Activated effector memory CD4-positive, alpha-beta T cell treated with Interleukin-2 at 50 U/mL for 16 hours (primary cell): ENCODE results near the gene TARP.
A peak's percentile ranks its signal among the peaks of the same experiment; 100 is the strongest.
"Not testable (repeated sequence)": the region's sequence is repeated elsewhere in the genome, so short reads cannot be mapped to it uniquely, and the experiment has no call there.

Source experiments
- DNase-seq: peaks from one replicate; pipeline ENCODE4 v3.0.0-alpha.2; 2020

TARP gene

GRCh38 chr7:38259157-38259556 lies 14.3 kb downstream of the TARP start:
- not testable (repeated sequence) for DNase-seq

- DNase-seq = no peak
Observed at GRCh38 chr7:38257350-38257677, 16.1 kb downstream of the TARP start.

- DNase-seq = not testable (repeated sequence)
Observed at GRCh38 chr7:38249849-38250248, 23.6 kb downstream of the TARP start.

- no peak for DNase-seq
Observed at GRCh38 chr7:38248069-38248567, 25.3 kb downstream of the TARP start.

GRCh38 chr7:38245409-38245977 lies 27.9 kb downstream of the TARP start:
- no peak for DNase-seq

GRCh38 chr7:38244516-38244915 lies 28.9 kb downstream of the TARP start:
- no peak for DNase-seq

GRCh38 chr7:38243345-38243744 lies 30.1 kb downstream of the TARP start:
- DNase-seq = not testable (repeated sequence)

GRCh38 chr7:38242814-38243213 lies 30.6 kb downstream of the TARP start:
- no peak for DNase-seq

GRCh38 chr7:38241071-38241470 lies 32.4 kb downstream of the TARP start:
- DNase-seq = no peak

- not testable (repeated sequence) for DNase-seq
Observed at GRCh38 chr7:38239129-38239528, 34.3 kb downstream of the TARP start.

GRCh38 chr7:38235606-38236005 lies 37.8 kb downstream of the TARP start:
- no peak for DNase-seq

GRCh38 chr7:38234759-38235158 lies 38.7 kb downstream of the TARP start:
- DNase-seq = not testable (repeated sequence)

GRCh38 chr7:38232502-38233366 lies 40.7 kb downstream of the TARP start:
- peak; percentile 66 for DNase-seq

- DNase-seq = no peak
Observed at GRCh38 chr7:38229884-38230642, 43.4 kb downstream of the TARP start.

GRCh38 chr7:38229386-38229785 lies 44.0 kb downstream of the TARP start:
- no peak for DNase-seq

GRCh38 chr7:38224392-38224791 lies 49.0 kb downstream of the TARP start:
- no peak for DNase-seq

GRCh38 chr7:38223306-38223705 lies 50.1 kb downstream of the TARP start:
- no peak for DNase-seq

- DNase-seq = no peak
Observed at GRCh38 chr7:38222481-38223096, 50.8 kb downstream of the TARP start.

GRCh38 chr7:38220452-38220851 lies 53.0 kb downstream of the TARP start:
- no peak for DNase-seq

GRCh38 chr7:38217672-38218071 lies 55.8 kb downstream of the TARP start:
- no peak for DNase-seq

- DNase-seq = peak; percentile 63
Observed at GRCh38 chr7:38215735-38216670, 57.4 kb downstream of the TARP start.

GRCh38 chr7:38215115-38215514 lies 58.3 kb downstream of the TARP start:
- no peak for DNase-seq
